ENCODE measurements around the gene CPPED1. TPM values are rescaled to one million over a fixed set of nuclear protein-coding genes. Genes with fewer than 3 reads are reported as not detected.

Gene CPPED1
- total RNA-seq, 1 experiment from 2014 or later = 27.5 TPM

- DNase-seq (ENCODE audit: low read depth) = no peak
Measured at GRCh38 chr16:12609937-12610699, 193.6 kb downstream of the CPPED1 start.

Other genes starting within 250 kb of the CPPED1 start
- gene SHISA9, start 97.7 kb upstream of the CPPED1 start, total RNA-seq (2014; rRNA removed) = 12.7 and 14.6 TPM in 2 replicates